Trophoblast cell (in vitro differentiated cells and primary cell): Measurements from ENCODE around the gene OR2F1.

ENCODE experiments used
- DNase-seq, 2 donors: peaks; one replicate each; pipeline ENCODE4 v3.0.0-alpha.2; 2016
- H2AFZ ChIP-seq: 2 replicates; pipeline ENCODE4 v1.6.1; 2013; ENCODE audit warnings: low read length, moderate library complexity, mild to moderate bottlenecking; ENCODE audit not compliant: insufficient read depth, poor library complexity
- H2AK5ac ChIP-seq: 2 replicates; pipeline ENCODE4 v1.6.1; 2013; ENCODE audit warnings: mild to moderate bottlenecking, low read length
- H2BK120ac ChIP-seq: 2 replicates; pipeline ENCODE4 v1.6.1; 2013; ENCODE audit warnings: low read length, mild to moderate bottlenecking, moderate library complexity; ENCODE audit not compliant: insufficient read depth, poor library complexity
- H2BK12ac ChIP-seq: 2 replicates; pipeline ENCODE4 v1.6.1; 2013; ENCODE audit warnings: mild to moderate bottlenecking, low read length, moderate library complexity
- H2BK5ac ChIP-seq: 2 replicates; pipeline ENCODE4 v1.6.1; 2013; ENCODE audit warnings: low read length, low read depth, moderate library complexity, mild to moderate bottlenecking; ENCODE audit not compliant: poor library complexity
- H3K14ac ChIP-seq: 2 replicates; pipeline ENCODE4 v1.6.1; 2013; ENCODE audit warnings: mild to moderate bottlenecking, low read length
- H3K18ac ChIP-seq: 2 replicates; pipeline ENCODE4 v1.6.1; 2013; ENCODE audit warnings: mild to moderate bottlenecking, low read length
- H3K23ac ChIP-seq: 2 replicates; pipeline ENCODE4 v1.6.1; 2013; ENCODE audit warnings: low read length
- H3K27ac ChIP-seq: 2 replicates; pipeline ENCODE4 v1.5.1; 2013; ENCODE audit warnings: low read depth, mild to moderate bottlenecking, inconsistent platforms, low read length, moderate library complexity
- H3K27me3 ChIP-seq: 2 replicates; pipeline ENCODE4 v1.6.1; 2013; ENCODE audit warnings: inconsistent platforms, mild to moderate bottlenecking, low read length, moderate library complexity; ENCODE audit not compliant: insufficient read depth
- H3K36me3 ChIP-seq, 2 experiments: 1 replicate in 1 of 2; 2 replicates in 1 of 2; pipeline ENCODE4 v1.6.1; 2013; ENCODE audit warnings: low read length in 2 of 2, mild to moderate bottlenecking in 2 of 2, moderate library complexity in 1 of 2; ENCODE audit not compliant: insufficient read depth in 2 of 2, control insufficient read depth in 1 of 2
- H3K4ac ChIP-seq: 2 replicates; pipeline ENCODE4 v1.6.1; 2013; ENCODE audit warnings: low read depth, mild to moderate bottlenecking, low read length, moderate library complexity
- H3K4me1 ChIP-seq, 2 experiments: 1 replicate in 1 of 2; 2 replicates in 1 of 2; pipeline ENCODE4 v1.6.1; 2013; ENCODE audit warnings: low read length in 2 of 2, mild to moderate bottlenecking in 2 of 2, moderate library complexity in 1 of 2; ENCODE audit not compliant: insufficient read depth in 2 of 2, control insufficient read depth in 1 of 2
- H3K4me2 ChIP-seq: 2 replicates; pipeline ENCODE4 v1.6.1; 2013; ENCODE audit warnings: inconsistent platforms, mild to moderate bottlenecking, low read length, moderate library complexity
- H3K4me3 ChIP-seq: 2 replicates; pipeline ENCODE4 v1.5.1; 2013; ENCODE audit warnings: mild to moderate bottlenecking, low read depth, low read length, inconsistent platforms
- H3K79me1 ChIP-seq: one replicate; pipeline ENCODE4 v1.6.1; 2013; ENCODE audit warnings: low read length
- H3K79me2 ChIP-seq: 2 replicates; pipeline ENCODE4 v1.6.1; 2013; ENCODE audit warnings: low read length, mild to moderate bottlenecking; ENCODE audit not compliant: control insufficient read depth, insufficient read depth, poor library complexity
- H3K9ac ChIP-seq: 2 replicates; pipeline ENCODE4 v1.6.1; 2013; ENCODE audit warnings: mild to moderate bottlenecking, low read length
- H3K9me3 ChIP-seq: 2 replicates; pipeline ENCODE4 v1.6.1; 2013; ENCODE audit warnings: low read depth, mild to moderate bottlenecking, control low read depth, inconsistent platforms, low read length; ENCODE audit not compliant: insufficient read depth
- H4K12ac ChIP-seq: 2 replicates; pipeline ENCODE4 v1.6.1; 2013; ENCODE audit warnings: low read depth, mild to moderate bottlenecking, low read length, moderate library complexity
- H4K8ac ChIP-seq: 2 replicates; pipeline ENCODE4 v1.6.1; 2013; ENCODE audit warnings: low read depth, mild to moderate bottlenecking, low read length, moderate library complexity
- H4K91ac ChIP-seq: one replicate; pipeline ENCODE4 v1.6.1; 2013; ENCODE audit warnings: low read depth, mild to moderate bottlenecking, low read length, moderate library complexity
- WGBS: extraction: QIAGEN DNeasy Blood & Tissue Kit; methylation state at CpG from one replicate; pipeline ENCODE4 v1.1.7; 2013; ENCODE audit warnings: missing lambda C conversion rate; ENCODE audit not compliant: insufficient read length, insufficient coverage; ENCODE audit errors: extremely low coverage; 5-methylcytosine and 5-hydroxymethylcytosine counted together

OR2F1 gene

DNA sequence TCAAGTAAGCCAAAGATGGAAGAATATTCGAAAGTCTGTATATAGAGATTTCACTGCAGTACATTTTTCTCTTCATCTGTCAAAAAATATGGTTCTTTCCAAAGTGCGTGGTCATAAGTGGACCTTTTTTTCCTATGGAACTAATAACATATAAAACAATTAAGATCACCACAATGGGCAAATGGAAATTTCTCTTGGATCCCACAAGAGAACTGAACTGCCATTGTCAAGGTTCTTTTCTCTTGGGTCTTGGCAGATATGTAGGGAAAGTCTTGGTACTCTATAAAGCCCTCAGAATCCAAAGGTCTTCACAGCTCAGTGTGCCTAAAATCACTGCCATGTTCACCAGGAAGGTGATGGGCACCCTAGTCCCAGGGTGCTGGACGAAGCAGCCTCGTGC is 45.4 kb downstream of the OR2F1 start, which contains the start of gene OR6B1:
Gene OR6B1 (plus strand): TSS at position 301 of the 400 bp plus-strand sequence. CDS start 3,677 bp downstream, outside the sequence.
- no CpG with 5 or more reads among the region's 4 CpGs for WGBS
- no peak for DNase-seq
- no peak within 1 kb of the TSS for H3K23ac ChIP-seq

DNA sequence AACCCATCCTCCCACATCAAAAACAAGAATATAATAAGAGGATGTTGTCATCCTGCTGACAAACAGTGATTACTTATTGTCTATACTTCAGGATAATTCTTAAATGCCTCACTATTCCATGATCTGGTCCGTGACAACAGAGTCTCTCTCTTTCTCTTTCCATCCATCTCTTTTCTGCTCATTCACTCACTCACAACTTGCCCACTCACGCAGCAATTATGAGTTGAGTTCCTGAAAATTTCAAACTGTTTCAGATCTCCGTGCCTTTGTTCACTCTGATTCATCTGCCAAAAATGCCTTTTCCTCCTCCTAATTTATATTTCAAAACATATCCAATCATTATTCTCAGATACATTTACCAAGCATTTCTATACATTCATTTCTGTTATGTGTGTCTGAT is 46.9 kb downstream of the OR2F1 start:
- Histone ChIP-seq H3K36me3 (no peaks in the 10 kb centered on the region), H3K4me2 (no peak overlapping the region), H3K27ac (no peak overlapping the region), H2BK120ac (no peak overlapping the region), H3K4ac (no peak overlapping the region), H3K79me2 (no peaks in the 10 kb centered on the region), H3K23ac (no peak overlapping the region), H4K12ac (no peak overlapping the region), H3K9me3 (no peaks in the 10 kb centered on the region), H4K8ac (no peak overlapping the region), H3K27me3 (no peaks in the 10 kb centered on the region), H3K18ac (no peak overlapping the region), H3K79me1 (no peaks in the 10 kb centered on the region), H4K91ac (no peak overlapping the region), H2BK5ac (no peak overlapping the region), H2AFZ (no peak overlapping the region), H2BK12ac (no peak overlapping the region), H3K4me3 (no peak overlapping the region), H3K4me1 (no peaks in the 10 kb centered on the region), H3K14ac (no peak overlapping the region), H3K9ac (no peak overlapping the region), H2AK5ac (no peak overlapping the region)
- DNase-seq: no peak
- WGBS: no CpG with 5 or more reads among the region's 3 CpGs

More for the DNA sequence above, 45.4 kb downstream of the OR2F1 start, which contains the start of gene OR6B1:
- Histone ChIP-seq H3K79me2 (no peaks in the 10 kb centered on the region), H2BK120ac (no peak within 1 kb of the TSS), H2BK12ac (no peak within 1 kb of the TSS), H4K12ac (no peak within 1 kb of the TSS), H3K79me1 (no peaks in the 10 kb centered on the region), H3K27me3 (no peaks in the 10 kb centered on the region), H3K9ac (no peak within 1 kb of the TSS), H2BK5ac (no peak within 1 kb of the TSS), H3K18ac (no peak within 1 kb of the TSS), H3K4ac (no peak within 1 kb of the TSS), H2AFZ (no peak within 1 kb of the TSS), H3K4me1 (no peaks in the 10 kb centered on the region), H2AK5ac (no peak within 1 kb of the TSS), H3K27ac (no peak within 1 kb of the TSS), H4K91ac (no peak within 1 kb of the TSS), H3K9me3 (no peaks in the 10 kb centered on the region), H3K4me2 (no peak within 1 kb of the TSS), H3K36me3 (no peaks in the 10 kb centered on the region), H4K8ac (no peak within 1 kb of the TSS), H3K4me3 (no peak within 1 kb of the TSS), H3K14ac (no peak within 1 kb of the TSS)

DNA sequence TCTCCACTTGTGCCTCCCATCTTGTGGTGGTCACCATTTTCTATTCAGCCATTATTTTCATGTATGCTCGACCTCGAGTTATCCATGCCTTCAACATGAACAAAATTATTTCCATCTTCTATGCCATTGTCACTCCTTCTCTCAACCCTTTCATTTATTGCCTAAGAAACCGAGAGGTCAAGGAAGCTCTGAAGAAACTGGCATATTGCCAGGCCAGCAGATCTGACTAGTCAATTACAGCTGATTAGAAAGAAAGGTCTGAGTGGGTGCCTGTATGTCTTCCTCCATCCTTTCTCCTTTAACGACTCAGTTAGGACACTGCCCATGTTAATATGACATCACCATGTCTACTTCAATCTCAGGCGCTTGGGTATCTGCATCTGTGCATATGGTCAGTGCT is 50.1 kb downstream of the OR2F1 start:
- Histone ChIP-seq H2BK5ac (no peak overlapping the region), H3K79me2 (no peaks in the 10 kb centered on the region)
- WGBS: no CpG with 5 or more reads among the region's 5 CpGs

DNA sequence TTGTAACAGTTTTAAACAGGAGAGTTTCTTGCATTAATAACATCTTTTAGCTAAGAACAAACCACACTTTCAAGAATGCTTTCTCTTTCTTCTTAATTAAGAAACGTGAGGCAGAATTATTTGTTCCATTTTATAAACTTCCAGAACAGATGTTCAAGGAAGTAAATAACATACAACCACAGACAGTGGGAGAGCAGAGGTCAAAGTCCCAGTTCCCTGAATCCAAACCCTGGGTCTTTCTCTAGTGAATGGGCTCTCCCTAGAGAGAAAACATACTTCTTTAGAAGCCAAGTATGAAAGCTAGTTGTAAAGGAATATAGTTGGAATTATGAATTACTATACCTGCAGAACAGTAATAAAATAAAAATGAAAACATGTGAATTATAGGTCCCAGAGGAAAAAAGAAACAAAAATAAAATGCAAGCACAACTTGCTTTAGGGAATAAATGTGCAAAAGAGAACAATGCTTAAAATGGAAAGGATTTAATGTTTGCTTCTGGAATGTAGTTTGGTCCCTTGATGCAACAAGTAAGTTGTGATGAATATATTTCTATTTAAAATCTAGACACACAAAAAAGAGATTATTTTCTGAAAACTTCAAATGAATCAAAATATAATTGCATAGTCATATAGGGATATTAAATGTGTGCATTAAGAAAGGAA is 51.5 kb downstream of the OR2F1 start:
- Histone ChIP-seq H3K36me3 (peaks cover 0 to 3% of the 10 kb centered on the region in 2 experiments), H3K18ac (no peak overlapping the region), H3K4me2 (no peak overlapping the region), H3K27me3 (no peaks in the 10 kb centered on the region), H3K9me3 (peaks cover 5% of the 10 kb centered on the region), H3K14ac (no peak overlapping the region), H2BK120ac (no peak overlapping the region), H3K4ac (no peak overlapping the region), H4K12ac (no peak overlapping the region), H3K79me2 (no peaks in the 10 kb centered on the region), H3K27ac (no peak overlapping the region), H4K8ac (no peak overlapping the region), H2AK5ac (no peak overlapping the region), H2AFZ (no peak overlapping the region), H3K9ac (no peak overlapping the region), H4K91ac (no peak overlapping the region), H3K79me1 (no peaks in the 10 kb centered on the region), H2BK5ac (no peak overlapping the region), H3K4me1 (no peaks in the 10 kb centered on the region), H3K23ac (no peak overlapping the region), H3K4me3 (no peak overlapping the region), H2BK12ac (no peak overlapping the region)
- WGBS: no CpG with 5 or more reads among the region's 1 CpG
- DNase-seq: no peak

More for the DNA sequence above, 50.1 kb downstream of the OR2F1 start:
- Histone ChIP-seq H3K27ac (no peak overlapping the region), H3K9me3 (peaks cover 3% of the 10 kb centered on the region), H3K27me3 (no peaks in the 10 kb centered on the region), H3K9ac (no peak overlapping the region), H3K4me2 (no peak overlapping the region), H2BK12ac (no peak overlapping the region), H3K4ac (no peak overlapping the region), H3K23ac (no peak overlapping the region), H3K4me3 (no peak overlapping the region), H2AK5ac (no peak overlapping the region), H3K36me3 (peaks cover 0 to 3% of the 10 kb centered on the region in 2 experiments), H4K91ac (no peak overlapping the region), H3K14ac (no peak overlapping the region), H4K12ac (no peak overlapping the region), H3K79me1 (no peaks in the 10 kb centered on the region), H4K8ac (no peak overlapping the region), H2AFZ (no peak overlapping the region), H3K4me1 (no peaks in the 10 kb centered on the region), H2BK120ac (no peak overlapping the region), H3K18ac (no peak overlapping the region)
- DNase-seq: no peak
